Activated naive CD4-positive, alpha-beta T cell treated with anti-CD3 and anti-CD28 coated beads, Interleukin-2, amount 50 U/mL, for 72 hours (primary cell): Measurements from ENCODE around the gene SLC5A1. TPM values are rescaled to one million over a fixed set of nuclear protein-coding genes. Genes with fewer than 3 reads are reported as not detected.
A peak's percentile ranks its signal among the peaks of the same experiment; 100 is the strongest.

Experiments
- ATAC-seq, 2 donors: fragments of 150-1000 bp; cut with Tn5 transposase; 2 replicates each; pipeline ENCODE4 v1.10.0; 2021; ENCODE audit warnings: mild to moderate bottlenecking in 2 of 2, moderate library complexity in 2 of 2
- DNase-seq, 2 donors: peaks; one replicate each; pipeline ENCODE4 v3.0.0; 2021 to 2022; ENCODE audit warnings: low spot score in 2 of 2
- H3K27ac Mint-ChIP-seq, 2 donors: one replicate each; pipeline ENCODE4 v1.8.0; 2022; ENCODE audit warnings: mild to moderate bottlenecking in 2 of 2, mixed read lengths in 2 of 2
- H3K36me3 Mint-ChIP-seq, 2 donors: one replicate each; pipeline ENCODE4 v1.8.0; 2022; ENCODE audit warnings: mixed read lengths in 2 of 2
- H3K9me3 Mint-ChIP-seq, 2 donors: one replicate each; pipeline ENCODE4 v1.8.0; 2022; ENCODE audit warnings: mixed read lengths in 2 of 2
- total RNA-seq, 2 donors: library from RNA; stranded (reverse); gene quantifications; one replicate each; pipeline ENCODE4 v1.2.3, GENCODE V29; 2022

SLC5A1 gene
- total RNA-seq = not detected

GRCh38 chr22:32042924-32043323 is at the start of gene SLC5A1:
SLC5A1 (plus strand) TSS chr22:32043261; CDS start chr22:32043282, 21 bp downstream.
- ATAC-seq (no peak), DNase-seq (no peak)
- Mint-ChIP-seq H3K27ac (no peak within 1 kb of the TSS), H3K9me3 (no peaks in the 10 kb centered on the region), H3K36me3 (peaks cover 0 to 7% of the 10 kb centered on the region in 2 donors)

GRCh38 chr22:31995046-31995445 is 48.0 kb upstream of the SLC5A1 start:
- Mint-ChIP-seq H3K9me3 (no peaks in the 10 kb centered on the region), H3K36me3 (no peaks in the 10 kb centered on the region), H3K27ac (no peak overlapping the region)
- DNase-seq = no peak
- ATAC-seq = no peak

- DNase-seq = no peak
- Mint-ChIP-seq H3K27ac (no peak overlapping the region), H3K9me3 (no peaks in the 10 kb centered on the region), H3K36me3 (no peaks in the 10 kb centered on the region)
- ATAC-seq = no peak
Observed at GRCh38 chr22:31995807-31996206, 47.3 kb upstream of the SLC5A1 start.

- DNase-seq (no peak), ATAC-seq (no peak)
- H3K36me3 Mint-ChIP-seq = no peaks in the 10 kb centered on the region
- H3K27ac Mint-ChIP-seq = no peak overlapping the region
- H3K9me3 Mint-ChIP-seq = no peaks in the 10 kb centered on the region
Observed at GRCh38 chr22:31998784-31999385, 44.2 kb upstream of the SLC5A1 start.

GRCh38 chr22:32000181-32000580 is 42.9 kb upstream of the SLC5A1 start:
- Mint-ChIP-seq H3K36me3 (no peaks in the 10 kb centered on the region), H3K27ac (no peak overlapping the region), H3K9me3 (no peaks in the 10 kb centered on the region)
- ATAC-seq (no peak), DNase-seq (no peak)

DNA sequence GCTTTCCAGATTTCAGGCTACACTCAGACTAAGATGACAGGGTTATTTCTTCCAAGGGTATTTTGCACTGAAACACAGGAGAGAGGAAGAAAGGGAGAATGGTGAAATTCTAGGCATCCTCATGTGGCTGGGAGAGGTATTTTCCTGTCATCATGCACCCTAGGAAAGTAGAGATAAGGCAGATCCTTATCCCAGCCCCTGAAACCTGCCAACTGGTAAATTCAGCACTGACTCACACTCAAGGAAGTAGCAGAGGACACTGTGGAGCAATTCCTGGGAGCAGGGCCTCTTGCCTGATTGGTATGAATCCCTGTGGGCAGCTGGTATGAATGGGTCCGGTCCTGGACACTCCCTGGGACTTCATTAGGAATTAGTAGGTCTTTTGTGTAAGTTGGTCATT is 37.6 kb upstream of the SLC5A1 start:
- peaks cover 0 to under 1% of the 10 kb centered on the region in 2 donors for H3K36me3 Mint-ChIP-seq

DNA sequence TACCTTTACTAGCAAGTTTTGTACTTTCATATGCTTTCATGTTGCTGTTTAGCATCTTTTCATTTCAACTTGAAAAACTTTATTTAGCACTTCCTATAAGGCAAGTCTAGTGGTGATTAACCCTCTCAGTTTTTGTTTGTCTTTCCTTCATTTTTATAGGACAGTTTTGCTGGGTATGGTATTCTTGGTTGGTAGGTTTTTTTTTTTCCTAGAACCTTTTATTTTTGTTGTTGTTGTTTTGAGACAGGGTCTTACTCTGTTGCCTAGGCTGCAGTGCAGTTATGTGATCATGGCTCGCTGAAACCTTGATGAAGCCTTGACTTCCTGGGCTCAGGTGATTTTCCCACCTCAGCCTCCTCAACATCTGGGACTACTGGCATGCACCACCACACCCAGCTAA is 29.9 kb upstream of the SLC5A1 start:
- no peak for ATAC-seq
- H3K9me3 Mint-ChIP-seq = peaks cover 25 to 29% of the 10 kb centered on the region in 2 donors
- peaks cover 13 to 25% of the 10 kb centered on the region in 2 donors for H3K36me3 Mint-ChIP-seq
- no peak for DNase-seq
- H3K27ac Mint-ChIP-seq = no peak overlapping the region

More for the DNA sequence above, 37.6 kb upstream of the SLC5A1 start:
- DNase-seq (no peak), ATAC-seq (no peak)
- Mint-ChIP-seq H3K9me3 (peaks cover 5 to 8% of the 10 kb centered on the region in 2 donors), H3K27ac (no peak overlapping the region)

DNA sequence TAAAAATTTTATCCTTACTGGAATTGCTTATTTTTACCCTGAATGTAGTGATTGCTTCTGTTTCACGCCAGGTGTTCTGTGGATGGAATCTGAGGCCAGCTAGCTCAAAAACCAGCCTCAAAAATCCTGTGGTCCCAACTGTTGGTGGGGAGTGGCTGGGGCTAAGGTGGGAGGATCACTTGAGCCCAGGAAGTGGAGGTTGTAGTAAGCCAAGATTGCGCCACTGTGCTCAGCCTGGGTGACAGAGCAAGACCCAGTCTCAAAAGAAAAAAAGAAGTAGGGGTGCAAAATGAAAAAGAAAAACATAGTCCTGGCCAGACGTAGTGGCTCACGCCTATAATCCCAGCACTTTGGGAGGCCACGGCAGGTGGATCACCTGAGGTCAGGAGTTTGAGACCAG is 27.0 kb upstream of the SLC5A1 start:
- DNase-seq = no peak
- Mint-ChIP-seq H3K27ac (no peak overlapping the region), H3K9me3 (peaks cover 22 to 24% of the 10 kb centered on the region in 2 donors), H3K36me3 (peaks cover 13 to 20% of the 10 kb centered on the region in 2 donors)
- ATAC-seq = no peak

GRCh38 chr22:32018056-32018455 is 25.0 kb upstream of the SLC5A1 start:
- Mint-ChIP-seq H3K9me3 (peaks cover 12% of the 10 kb centered on the region in 2 donors), H3K27ac (no peak overlapping the region), H3K36me3 (peaks cover 8 to 15% of the 10 kb centered on the region in 2 donors)
- DNase-seq (no peak), ATAC-seq (no peak)

- Mint-ChIP-seq H3K27ac (no peak overlapping the region), H3K36me3 (peaks cover 0 to 6% of the 10 kb centered on the region in 2 donors), H3K9me3 (peaks cover 4% of the 10 kb centered on the region in 2 donors)
- DNase-seq (no peak), ATAC-seq (peak; percentile 67 to 87)
Observed at GRCh38 chr22:32020117-32020516, 22.9 kb upstream of the SLC5A1 start.

DNA sequence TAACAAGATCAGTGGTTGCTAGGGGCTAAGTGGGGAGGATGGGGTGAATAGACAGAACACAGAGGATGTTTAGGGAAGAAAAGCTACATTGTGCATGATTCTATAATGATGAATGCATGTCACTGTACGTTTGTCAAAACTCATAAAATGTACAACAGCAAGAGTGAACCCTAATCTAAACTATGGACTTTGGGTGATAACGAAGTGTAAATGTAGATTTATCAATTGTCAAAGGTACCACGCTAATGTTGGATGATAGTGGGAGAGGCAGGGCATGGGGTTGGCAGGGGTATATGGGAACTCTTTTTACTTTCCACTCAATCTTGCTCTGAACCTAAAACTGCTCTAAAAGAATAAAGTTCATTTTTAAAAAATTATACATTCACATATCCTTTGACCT is 21.3 kb upstream of the SLC5A1 start:
- H3K9me3 Mint-ChIP-seq = peaks cover 0 to 4% of the 10 kb centered on the region in 2 donors
- ATAC-seq = no peak
- no peak for DNase-seq
- no peak overlapping the region for H3K27ac Mint-ChIP-seq
- H3K36me3 Mint-ChIP-seq = peaks cover 0 to 6% of the 10 kb centered on the region in 2 donors

DNA sequence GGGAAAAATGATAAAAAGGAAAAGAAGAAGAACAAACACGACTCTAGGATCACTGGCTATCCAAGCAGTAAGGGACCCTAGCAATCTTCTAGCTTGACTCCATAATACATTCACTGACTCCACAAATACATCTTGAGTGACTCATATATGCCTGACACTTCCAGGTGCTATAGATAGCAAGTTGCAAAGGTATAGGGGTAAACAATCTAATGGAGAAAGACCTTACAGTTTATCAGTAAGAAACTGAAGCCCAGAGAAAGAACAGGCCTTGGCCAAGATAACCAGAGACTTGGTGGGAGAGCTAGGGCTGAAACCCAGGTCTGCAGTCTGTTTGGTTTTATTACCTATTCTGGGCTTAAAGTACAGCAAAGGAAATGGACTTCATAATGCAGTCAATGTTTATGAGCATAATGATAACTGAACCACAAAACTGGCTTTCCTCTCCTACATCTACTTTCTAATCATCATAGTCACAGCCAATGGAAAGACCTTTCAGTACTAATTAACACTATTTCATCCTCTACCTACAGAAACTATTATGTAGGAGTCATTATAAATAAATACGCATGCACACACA is 19.7 kb upstream of the SLC5A1 start:
- DNase-seq (no peak), ATAC-seq (no peak)
- H3K36me3 Mint-ChIP-seq = no peaks in the 10 kb centered on the region
- H3K9me3 Mint-ChIP-seq = peaks cover 0 to 4% of the 10 kb centered on the region in 2 donors
- H3K27ac Mint-ChIP-seq = no peak overlapping the region

DNA sequence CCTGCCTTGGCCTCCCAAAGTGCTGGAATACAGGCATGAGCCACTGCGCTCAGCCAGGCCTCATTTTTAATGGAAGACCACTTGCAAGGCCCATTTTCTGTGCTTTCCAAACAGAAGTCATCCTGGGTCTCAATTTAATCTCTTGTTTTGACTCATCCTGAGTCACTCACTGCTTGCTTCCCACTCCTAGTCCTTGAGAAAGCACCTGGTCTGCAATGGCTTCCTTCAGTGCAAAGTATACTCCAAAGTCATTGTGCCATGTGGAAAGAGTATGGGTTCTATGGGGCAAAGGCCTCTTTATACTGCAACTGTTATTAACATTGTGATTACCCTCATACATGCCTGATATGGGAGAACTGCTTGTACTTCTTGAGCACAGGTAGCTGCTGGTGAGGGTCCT is 18.3 kb upstream of the SLC5A1 start:
- ATAC-seq = peak; percentile 44 to 51
- H3K27ac Mint-ChIP-seq = no peak overlapping the region

DNA sequence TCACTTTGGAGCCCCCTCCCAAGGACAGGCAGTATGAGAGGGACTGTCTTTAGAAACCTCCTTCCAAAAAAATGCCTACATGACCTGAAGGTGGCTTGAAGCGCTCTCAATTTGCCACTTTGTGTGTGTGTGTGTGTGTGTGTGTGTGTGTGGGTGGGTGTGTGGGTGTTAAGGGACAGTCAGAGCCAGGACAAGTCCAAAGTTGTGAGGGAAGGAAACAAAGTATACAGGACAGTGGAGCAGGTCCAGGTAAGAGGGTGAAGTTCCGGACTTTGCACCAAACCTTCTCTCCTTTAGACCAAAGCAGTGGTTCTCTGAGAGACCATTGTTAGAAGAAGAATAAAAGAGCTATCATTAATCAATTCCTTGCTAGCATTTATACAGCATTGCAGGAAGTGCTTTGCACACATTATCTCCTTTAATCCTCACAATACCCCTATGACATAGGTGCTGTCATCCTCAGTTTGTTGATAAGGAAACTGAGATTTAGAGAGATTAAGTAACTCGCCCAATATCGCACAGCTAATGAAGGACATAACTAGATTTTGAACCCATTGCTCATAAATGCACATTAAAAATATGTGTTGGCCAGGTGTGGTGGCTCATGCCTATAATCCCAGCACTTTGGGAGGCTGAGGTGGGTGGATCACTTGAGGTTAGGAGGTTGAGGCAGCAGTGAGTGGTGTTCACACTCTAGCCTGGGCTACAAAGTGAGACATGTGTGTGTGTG is 12.4 kb upstream of the SLC5A1 start:
- Mint-ChIP-seq H3K36me3 (no peaks in the 10 kb centered on the region), H3K9me3 (no peaks in the 10 kb centered on the region), H3K27ac (no peak overlapping the region)
- no peak for DNase-seq
- ATAC-seq = no peak

More for the DNA sequence above, 18.3 kb upstream of the SLC5A1 start:
- DNase-seq = no peak
- H3K9me3 Mint-ChIP-seq = peaks cover 0 to 2% of the 10 kb centered on the region in 2 donors
- H3K36me3 Mint-ChIP-seq = no peaks in the 10 kb centered on the region

GRCh38 chr22:32031466-32031865 is 11.6 kb upstream of the SLC5A1 start:
- H3K27ac Mint-ChIP-seq = no peak overlapping the region
- H3K36me3 Mint-ChIP-seq = no peaks in the 10 kb centered on the region
- H3K9me3 Mint-ChIP-seq = no peaks in the 10 kb centered on the region
- DNase-seq = no peak
- no peak for ATAC-seq

GRCh38 chr22:32034275-32034674 is 8.8 kb upstream of the SLC5A1 start:
- DNase-seq (no peak), ATAC-seq (no peak)
- no peaks in the 10 kb centered on the region for H3K9me3 Mint-ChIP-seq
- no peak overlapping the region for H3K27ac Mint-ChIP-seq
- no peaks in the 10 kb centered on the region for H3K36me3 Mint-ChIP-seq

DNA sequence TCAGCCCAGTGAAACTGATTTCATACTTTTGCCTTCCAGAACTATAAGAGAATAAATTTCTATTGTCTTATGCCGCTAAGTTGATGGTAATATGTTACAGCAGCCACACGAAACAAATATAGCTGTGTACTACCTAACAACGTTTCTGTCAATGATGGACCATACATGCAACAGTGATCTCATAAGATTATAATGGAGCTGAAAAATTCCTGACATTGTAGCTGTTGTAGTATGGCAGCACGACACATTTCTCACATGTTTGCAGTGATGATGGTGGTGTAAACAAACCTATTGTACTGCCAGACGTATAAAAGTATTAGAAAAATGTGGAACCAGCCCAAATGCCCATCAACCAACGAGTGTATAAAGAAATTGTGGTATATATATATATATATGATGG is 5.8 kb upstream of the SLC5A1 start:
- H3K9me3 Mint-ChIP-seq = no peaks in the 10 kb centered on the region
- ATAC-seq = no peak
- no peaks in the 10 kb centered on the region for H3K36me3 Mint-ChIP-seq

More for the DNA sequence above, 5.8 kb upstream of the SLC5A1 start:
- DNase-seq = no peak
- H3K27ac Mint-ChIP-seq = no peak overlapping the region
